HCT116 (cell line): ENCODE results near the gene METTL25. TPM values are rescaled to one million over a fixed set of nuclear protein-coding genes. Genes with fewer than 3 reads are reported as not detected.

ENCODE experiments used
- ATAC-seq: fragments of 200-7000 bp; cut with Tn5 transposase; 2 replicates; pipeline ENCODE4 v1.9.1; 2020; ENCODE audit warnings: mild to moderate bottlenecking, moderate library complexity
- BruUV-seq: library from RNA; stranded (reverse); fragments of 400-500 nt; replicated peaks from 2 replicates; lab custom pipeline; 2021; lab: Mats Ljungman, UMichigan
- CTCF ChIA-PET: fragments of 300-600 bp; sonication (Branson Sonifier 250); formaldehyde crosslinking; loops from one replicate; lab custom pipeline; 2021; ENCODE audit warnings: antibody characterized with exemption; lab: Charles Lee
- POLR2A ChIA-PET: fragments of 300-600, 350-600 bp; sonication (Branson Sonifier 250); formaldehyde crosslinking; loops from one replicate; lab custom pipeline; 2021; ENCODE audit warnings: antibody characterized with exemption; lab: Charles Lee
- RAD21 ChIA-PET, 2 experiments: fragments of 300-600 bp; sonication (Branson Sonifier 250); formaldehyde crosslinking; loops; one replicate each; lab custom pipeline; 2023; ENCODE audit warnings: low total read pairs in 2 of 2; ENCODE audit not compliant: uncharacterized antibody in 2 of 2, unreplicated experiment in 2 of 2, low non-redundant PET in 1 of 2; lab: Charles Lee
- DNase-seq: peaks from one replicate; pipeline ENCODE4 v3.0.0-alpha.2; 2010; ENCODE audit warnings: low read depth, low spot score
- H2AFZ ChIP-seq: fragments of 200-600 bp; shearing (Covaris generic), sonication (generic); 2 replicates; pipeline ENCODE4 v1.6.1; 2017; ENCODE audit warnings: low read depth, mixed run types, mixed read lengths, antibody characterized with exemption, low read length; ENCODE audit not compliant: poor library complexity, severe bottlenecking
- H3K27ac ChIP-seq: 2 replicates; pipeline ENCODE4 v1.5.1; 2012; ENCODE audit warnings: low read depth, low read length
- H3K27me3 ChIP-seq: fragments of 200-600 bp; sonication (generic); 2 replicates; pipeline ENCODE4 v1.6.1; 2016; ENCODE audit warnings: mixed run types, low read length, mixed read lengths; ENCODE audit not compliant: insufficient read depth
- H3K36me3 ChIP-seq, 2 experiments: fragments of 200-500 bp in 1 of 2; fragments of 200-600 bp in 1 of 2; sonication (Bioruptor generic) in 1 of 2; sonication (generic) in 1 of 2; 2 replicates each; pipeline versions ENCODE4 v1.5.1 to v1.6.1; 2014 to 2016; ENCODE audit warnings: low read length in 2 of 2, inconsistent platforms in 1 of 2, mixed read lengths in 1 of 2, mixed run types in 1 of 2; ENCODE audit not compliant: insufficient read depth in 2 of 2, control insufficient read depth in 1 of 2
- H3K4me1 ChIP-seq, 2 experiments: fragments of 200-600 bp in 1 of 2; sonication (generic) in 1 of 2; 2 replicates each; pipeline versions ENCODE4 v1.5.1 to v1.6.1; 2012 to 2017; ENCODE audit warnings: low read length in 2 of 2, inconsistent platforms in 1 of 2, mild to moderate bottlenecking in 1 of 2, mixed read lengths in 1 of 2, mixed run types in 1 of 2, moderate library complexity in 1 of 2; ENCODE audit not compliant: insufficient read depth in 2 of 2, control insufficient read depth in 1 of 2
- H3K4me2 ChIP-seq: fragments of 200-600 bp; sonication (generic); 2 replicates; pipeline ENCODE4 v1.6.1; 2017; ENCODE audit warnings: mixed run types, low read length, mixed read lengths
- H3K4me3 ChIP-seq, 2 experiments: fragments of 200-600 bp in 1 of 2; sonication (generic) in 1 of 2; replicated peaks in 1 of 2; 2 replicates each; pipeline ENCODE4 v1.5.1; 2011 to 2016; ENCODE audit warnings: low read length in 2 of 2, control low read depth in 1 of 2, low read depth in 1 of 2, mild to moderate bottlenecking in 1 of 2, mixed read lengths in 1 of 2, mixed run types in 1 of 2
- H3K79me2 ChIP-seq: fragments of 200-600 bp; sonication (generic); 2 replicates; pipeline ENCODE4 v1.6.1; 2017; ENCODE audit warnings: mild to moderate bottlenecking, mixed run types, low read length, moderate library complexity, mixed read lengths; ENCODE audit not compliant: insufficient read depth
- H3K9ac ChIP-seq: fragments of 200-600 bp; sonication (generic); 2 replicates; pipeline ENCODE4 v1.6.1; 2016; ENCODE audit warnings: low read length, mixed read lengths
- H3K9me2 ChIP-seq: fragments of 200-600 bp; sonication (generic), shearing (Covaris generic); 2 replicates; pipeline ENCODE4 v1.6.1; 2017; ENCODE audit warnings: mixed run types, mild to moderate bottlenecking, moderate library complexity; ENCODE audit not compliant: insufficient read depth
- H3K9me3 ChIP-seq, 2 experiments: fragments of 200-500 bp in 1 of 2; fragments of 200-600 bp in 1 of 2; sonication (Bioruptor generic) in 1 of 2; sonication (generic) in 1 of 2; 2 replicates each; pipeline ENCODE4 v1.6.1; 2014 to 2017; ENCODE audit warnings: low read length in 2 of 2, mixed read lengths in 2 of 2, inconsistent platforms in 1 of 2, low read depth in 1 of 2, mild to moderate bottlenecking in 1 of 2, mixed run types in 1 of 2, moderate library complexity in 1 of 2; ENCODE audit not compliant: control insufficient read depth in 1 of 2, insufficient read depth in 1 of 2
- H4K20me1 ChIP-seq: fragments of 200-600 bp; sonication (generic), shearing (Covaris generic); 2 replicates; pipeline ENCODE4 v1.6.1; 2017; ENCODE audit warnings: mixed run types, mild to moderate bottlenecking, moderate library complexity; ENCODE audit not compliant: insufficient read depth
- EGR1 ChIP-seq: IDR thresholded peaks from 2 replicates; pipeline ENCODE4 v1.6.1; 2012; ENCODE audit warnings: low read depth
- EZH2phosphoT487 ChIP-seq: fragments of 200-600 bp; IDR thresholded peaks from 2 replicates; pipeline ENCODE4 v1.6.1; 2018; ENCODE audit warnings: antibody characterized with exemption, borderline replicate concordance
- JUND ChIP-seq: IDR thresholded peaks from 2 replicates; pipeline ENCODE4 v1.6.1; 2012
- POLR2AphosphoS5 ChIP-seq: IDR thresholded peaks from 2 replicates; pipeline ENCODE4 v1.6.1; 2011; ENCODE audit warnings: mild to moderate bottlenecking, low read depth, low read length, moderate library complexity
- SRF ChIP-seq: IDR thresholded peaks from 2 replicates; pipeline ENCODE4 v1.6.1; 2012; ENCODE audit warnings: low read depth
- ZFX ChIP-seq: fragments of 450-650 bp; IDR thresholded peaks from 2 replicates; pipeline ENCODE4 v1.6.1; 2017
- intact Hi-C: fragments of 100-400 bp; cut with micrococcal nuclease; formaldehyde crosslinking; loops from 2 replicates; pipeline ENCODE4 v1.10.0; 2022
- total RNA-seq: library from RNA; stranded (reverse); gene quantifications from one replicate; pipeline ENCODE4 v1.2.1, GENCODE V29; 2021; ENCODE audit not compliant: unreplicated experiment
- TF ChIP-seq, protein P1 (sequence below), 3 experiments: fragments of 200-600 bp in 1 of 3; sonication (generic) in 1 of 3; IDR thresholded peaks in 2 of 3; conservative IDR thresholded peaks in 1 of 3; 2 replicates each; pipeline ENCODE4 v1.5.1; 2012 to 2017; ENCODE audit warnings: low read depth in 2 of 3, low read length in 2 of 3, antibody characterized with exemption in 1 of 3, borderline replicate concordance in 1 of 3, control low read depth in 1 of 3, mild to moderate bottlenecking in 1 of 3, mixed read lengths in 1 of 3, mixed run types in 1 of 3, moderate library complexity in 1 of 3; ENCODE audit not compliant: insufficient read depth in 1 of 3
- TF ChIP-seq, protein P2 (sequence below): IDR thresholded peaks from 2 replicates; pipeline ENCODE4 v1.6.1; 2012; ENCODE audit warnings: low read depth

The METTL25 gene
- total RNA-seq, 1 experiment from 2014 or later: 4.4 TPM

DNA sequence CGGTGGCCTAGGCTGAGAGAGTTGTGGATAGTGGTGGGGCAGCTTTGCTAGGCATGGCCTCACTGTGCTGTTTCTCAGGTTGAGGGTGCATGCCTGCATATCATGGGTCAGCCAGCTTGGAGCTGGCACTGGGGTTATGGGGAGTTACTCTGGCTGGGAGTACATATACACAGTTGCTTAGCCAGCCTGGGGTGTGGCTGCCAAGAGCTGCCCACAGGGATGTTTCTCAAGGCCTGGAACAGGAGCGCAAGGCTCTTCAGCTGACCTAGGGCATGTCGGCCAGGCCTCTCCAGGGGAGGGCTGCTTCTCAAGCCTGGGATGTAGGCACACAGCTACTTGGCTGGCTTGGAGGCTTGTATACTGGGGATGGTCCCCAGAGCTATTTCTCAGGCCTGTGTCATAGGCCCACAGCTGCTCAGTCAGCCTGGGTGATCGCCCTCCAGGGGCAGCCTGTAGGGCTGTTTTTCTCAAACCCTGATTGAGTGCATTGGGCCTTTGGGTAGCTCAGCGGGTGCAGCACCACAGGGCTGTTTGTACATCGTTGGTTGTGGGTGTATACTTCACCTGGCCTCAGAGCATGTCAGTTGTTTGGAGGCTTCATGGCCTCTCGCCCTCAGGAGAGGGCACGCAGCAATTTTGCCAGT lies 114.9 kb downstream of the METTL25 start:
- Histone ChIP-seq H2AFZ (no peak overlapping the region), H3K4me2 (no peak overlapping the region), H3K9me2 (no peaks in the 10 kb centered on the region), H3K4me3 (no peak overlapping the region), H3K27me3 (no peaks in the 10 kb centered on the region), H3K79me2 (no peaks in the 10 kb centered on the region), H3K27ac (no peak overlapping the region), H4K20me1 (no peaks in the 10 kb centered on the region), H3K4me1 (no peaks in the 10 kb centered on the region), H3K9me3 (no peaks in the 10 kb centered on the region), H3K9ac (no peak overlapping the region), H3K36me3 (no peaks in the 10 kb centered on the region)
- ChIA-PET CTCF (no interaction called here), RAD21 (no interaction called here), POLR2A (no interaction called here)
- DNase-seq (no peak), ATAC-seq (no peak)
- intact Hi-C loops: no loop called here
- TF ChIP-seq ZFX (no peak), EGR1 (no peak), SRF (no peak), EZH2phosphoT487 (no peak), POLR2AphosphoS5 (no peak), JUND (no peak)
- no TSS peak for BruUV-seq

DNA sequence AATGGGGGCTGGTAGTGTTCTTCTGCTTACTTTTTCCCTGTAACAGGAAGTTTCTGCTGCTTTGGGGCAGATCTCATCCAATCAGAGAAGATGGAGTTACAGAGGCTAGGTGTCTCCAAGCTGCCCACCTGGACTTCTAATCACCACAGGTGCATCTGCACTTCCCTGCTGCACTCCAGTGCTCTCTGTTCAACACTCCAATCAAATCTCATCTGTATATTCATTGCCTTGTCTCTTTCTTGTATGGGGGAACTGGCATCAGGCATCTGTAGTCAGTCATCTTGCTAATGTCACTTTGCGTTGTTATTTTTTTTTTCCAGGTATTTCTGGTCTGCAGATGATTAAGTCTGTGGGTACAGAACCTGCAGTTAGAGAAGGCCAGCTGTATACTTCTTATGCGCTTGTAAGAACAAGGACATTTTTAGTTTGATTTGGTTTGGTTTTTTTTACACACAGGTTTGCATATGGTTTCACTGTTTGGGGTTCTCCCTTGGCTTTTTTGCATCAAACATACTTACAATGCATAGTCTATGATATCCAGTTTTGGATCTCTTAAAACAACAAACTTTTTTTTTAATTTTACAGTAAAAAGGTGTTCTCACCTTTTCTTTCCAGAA lies 116.0 kb downstream of the METTL25 start:
- Histone ChIP-seq H2AFZ (no peak overlapping the region), H3K9me2 (no peaks in the 10 kb centered on the region), H3K36me3 (no peaks in the 10 kb centered on the region), H3K4me1 (no peaks in the 10 kb centered on the region), H3K9me3 (no peaks in the 10 kb centered on the region), H3K4me2 (no peak overlapping the region), H3K27ac (no peak overlapping the region), H3K27me3 (no peaks in the 10 kb centered on the region), H3K9ac (no peak overlapping the region), H4K20me1 (no peaks in the 10 kb centered on the region), H3K4me3 (no peak overlapping the region), H3K79me2 (no peaks in the 10 kb centered on the region)
- POLR2A ChIA-PET: no interaction called here
- BruUV-seq: no TSS peak
- DNase-seq: no peak
- intact Hi-C loops: no loop called here
- no peak for ATAC-seq
- TF ChIP-seq, protein P1, sequence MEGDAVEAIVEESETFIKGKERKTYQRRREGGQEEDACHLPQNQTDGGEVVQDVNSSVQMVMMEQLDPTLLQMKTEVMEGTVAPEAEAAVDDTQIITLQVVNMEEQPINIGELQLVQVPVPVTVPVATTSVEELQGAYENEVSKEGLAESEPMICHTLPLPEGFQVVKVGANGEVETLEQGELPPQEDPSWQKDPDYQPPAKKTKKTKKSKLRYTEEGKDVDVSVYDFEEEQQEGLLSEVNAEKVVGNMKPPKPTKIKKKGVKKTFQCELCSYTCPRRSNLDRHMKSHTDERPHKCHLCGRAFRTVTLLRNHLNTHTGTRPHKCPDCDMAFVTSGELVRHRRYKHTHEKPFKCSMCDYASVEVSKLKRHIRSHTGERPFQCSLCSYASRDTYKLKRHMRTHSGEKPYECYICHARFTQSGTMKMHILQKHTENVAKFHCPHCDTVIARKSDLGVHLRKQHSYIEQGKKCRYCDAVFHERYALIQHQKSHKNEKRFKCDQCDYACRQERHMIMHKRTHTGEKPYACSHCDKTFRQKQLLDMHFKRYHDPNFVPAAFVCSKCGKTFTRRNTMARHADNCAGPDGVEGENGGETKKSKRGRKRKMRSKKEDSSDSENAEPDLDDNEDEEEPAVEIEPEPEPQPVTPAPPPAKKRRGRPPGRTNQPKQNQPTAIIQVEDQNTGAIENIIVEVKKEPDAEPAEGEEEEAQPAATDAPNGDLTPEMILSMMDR (IDR thresholded peaks at IDR 0.05 in 2 of 3, conservative IDR thresholded peaks at IDR 0.05 in 1 of 3; ENCODE audit: borderline replicate concordance in 1 of 3, insufficient read depth in 1 of 3, low read depth in 2 of 3, low read length in 2 of 3): no peak
- TF ChIP-seq ZFX: no peak
- TF ChIP-seq, protein P2, sequence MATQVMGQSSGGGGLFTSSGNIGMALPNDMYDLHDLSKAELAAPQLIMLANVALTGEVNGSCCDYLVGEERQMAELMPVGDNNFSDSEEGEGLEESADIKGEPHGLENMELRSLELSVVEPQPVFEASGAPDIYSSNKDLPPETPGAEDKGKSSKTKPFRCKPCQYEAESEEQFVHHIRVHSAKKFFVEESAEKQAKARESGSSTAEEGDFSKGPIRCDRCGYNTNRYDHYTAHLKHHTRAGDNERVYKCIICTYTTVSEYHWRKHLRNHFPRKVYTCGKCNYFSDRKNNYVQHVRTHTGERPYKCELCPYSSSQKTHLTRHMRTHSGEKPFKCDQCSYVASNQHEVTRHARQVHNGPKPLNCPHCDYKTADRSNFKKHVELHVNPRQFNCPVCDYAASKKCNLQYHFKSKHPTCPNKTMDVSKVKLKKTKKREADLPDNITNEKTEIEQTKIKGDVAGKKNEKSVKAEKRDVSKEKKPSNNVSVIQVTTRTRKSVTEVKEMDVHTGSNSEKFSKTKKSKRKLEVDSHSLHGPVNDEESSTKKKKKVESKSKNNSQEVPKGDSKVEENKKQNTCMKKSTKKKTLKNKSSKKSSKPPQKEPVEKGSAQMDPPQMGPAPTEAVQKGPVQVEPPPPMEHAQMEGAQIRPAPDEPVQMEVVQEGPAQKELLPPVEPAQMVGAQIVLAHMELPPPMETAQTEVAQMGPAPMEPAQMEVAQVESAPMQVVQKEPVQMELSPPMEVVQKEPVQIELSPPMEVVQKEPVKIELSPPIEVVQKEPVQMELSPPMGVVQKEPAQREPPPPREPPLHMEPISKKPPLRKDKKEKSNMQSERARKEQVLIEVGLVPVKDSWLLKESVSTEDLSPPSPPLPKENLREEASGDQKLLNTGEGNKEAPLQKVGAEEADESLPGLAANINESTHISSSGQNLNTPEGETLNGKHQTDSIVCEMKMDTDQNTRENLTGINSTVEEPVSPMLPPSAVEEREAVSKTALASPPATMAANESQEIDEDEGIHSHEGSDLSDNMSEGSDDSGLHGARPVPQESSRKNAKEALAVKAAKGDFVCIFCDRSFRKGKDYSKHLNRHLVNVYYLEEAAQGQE: no peak
- CTCF ChIA-PET: no interaction called here
- RAD21 ChIA-PET: no interaction called here
